OCI-LY7 (cell line): Measurements from ENCODE around the gene CCL13. TPM values are rescaled to one million over a fixed set of nuclear protein-coding genes. Genes with fewer than 3 reads are reported as not detected.

ENCODE experiments used
- BruUV-seq: library from RNA; stranded (reverse); fragments of 400-500 nt; replicated peaks from 2 replicates; lab custom pipeline; 2021; lab: Mats Ljungman, UMichigan
- CTCF ChIA-PET: fragments of 300-600 bp; sonication (Branson Sonifier 250); formaldehyde crosslinking; loops from one replicate; lab custom pipeline; 2022; ENCODE audit warnings: antibody characterized with exemption; ENCODE audit not compliant: unreplicated experiment; lab: Charles Lee
- POLR2A ChIA-PET: fragments of 300-600 bp; sonication (Branson Sonifier 250); formaldehyde crosslinking; loops from one replicate; lab custom pipeline; 2022; ENCODE audit warnings: antibody characterized with exemption; lab: Charles Lee
- DNase-seq: peaks from one replicate; pipeline ENCODE4 v3.0.0-alpha.2; 2015; ENCODE audit warnings: low spot score
- H2AFZ ChIP-seq: fragments of 200-600 bp; sonication (generic), shearing (Covaris generic); 2 replicates; pipeline ENCODE4 v1.6.1; 2014; ENCODE audit warnings: mild to moderate bottlenecking, antibody characterized with exemption, low read length, moderate library complexity
- H3K27ac ChIP-seq: fragments of 200-600 bp; sonication (generic); 2 replicates; pipeline ENCODE4 v1.5.1; 2014; ENCODE audit warnings: mixed run types, low read depth, mild to moderate bottlenecking, moderate library complexity, low read length, inconsistent platforms; ENCODE audit not compliant: poor library complexity, severe bottlenecking
- H3K36me3 ChIP-seq: fragments of 200-600 bp; sonication (generic); 2 replicates; pipeline ENCODE4 v1.6.1; 2014; ENCODE audit warnings: mild to moderate bottlenecking, antibody characterized with exemption, low read length, moderate library complexity, mixed read lengths; ENCODE audit not compliant: insufficient read depth
- H3K4me1 ChIP-seq: fragments of 200-600 bp; sonication (generic); 2 replicates; pipeline ENCODE4 v1.5.1; 2014; ENCODE audit warnings: mild to moderate bottlenecking, low read length; ENCODE audit not compliant: insufficient read depth, poor library complexity, severe bottlenecking
- H3K4me2 ChIP-seq: fragments of 200-600 bp; sonication (generic); 2 replicates; pipeline ENCODE4 v1.6.1; 2014; ENCODE audit warnings: mild to moderate bottlenecking, low read length
- H3K4me3 ChIP-seq: fragments of 200-600 bp; sonication (generic); 2 replicates; pipeline ENCODE4 v1.5.1; 2014; ENCODE audit warnings: mild to moderate bottlenecking, low read depth, low read length; ENCODE audit not compliant: poor library complexity, severe bottlenecking
- H3K79me2 ChIP-seq: fragments of 200-600 bp; sonication (generic); 2 replicates; pipeline ENCODE4 v1.6.1; 2016; ENCODE audit warnings: low read depth, mild to moderate bottlenecking, low read length, moderate library complexity, mixed read lengths; ENCODE audit not compliant: insufficient read depth
- H3K9me2 ChIP-seq: fragments of 200-600 bp; sonication (generic); 2 replicates; pipeline ENCODE4 v1.6.1; 2016; ENCODE audit warnings: mild to moderate bottlenecking, low read length, mixed read lengths; ENCODE audit not compliant: insufficient read depth
- H3K9me3 ChIP-seq: fragments of 200-600 bp; sonication (generic); 2 replicates; pipeline ENCODE4 v1.6.1; 2014; ENCODE audit warnings: mild to moderate bottlenecking, mixed run types, low read length, mixed read lengths
- H4K20me1 ChIP-seq: fragments of 200-600 bp; sonication (generic); 2 replicates; pipeline ENCODE4 v1.6.1; 2014; ENCODE audit warnings: mild to moderate bottlenecking, antibody characterized with exemption, low read length, moderate library complexity, mixed read lengths; ENCODE audit not compliant: insufficient read depth
- EZH2phosphoT487 ChIP-seq: fragments of 200-600 bp; sonication (generic); IDR thresholded peaks from 2 replicates; pipeline ENCODE4 v1.6.1; 2018; ENCODE audit warnings: low read depth, borderline replicate concordance, mild to moderate bottlenecking, mixed run types, antibody characterized with exemption, low read length, moderate library complexity, mixed read lengths
- intact Hi-C: fragments of 100-400 bp; cut with micrococcal nuclease; formaldehyde crosslinking; loops from one replicate; pipeline ENCODE4 v1.10.0; 2022; ENCODE audit not compliant: unreplicated experiment
- total RNA-seq, 2 experiments: library from RNA; depleted of rRNA in 1 of 2; stranded (reverse); fragments of >200 nt in 1 of 2; shearing (Covaris generic) in 1 of 2; gene quantifications; 2 replicates each; pipeline ENCODE4 v1.2.3, GENCODE V29; 2014 to 2022
- TF ChIP-seq, protein P1 (sequence below): fragments of 200-600 bp; sonication (generic); conservative IDR thresholded peaks from 2 replicates; pipeline ENCODE4 v1.5.1; 2014; ENCODE audit warnings: mild to moderate bottlenecking, antibody characterized with exemption, low read length, moderate library complexity, mixed read lengths

CCL13 gene
- total RNA-seq, 2 experiments from 2014 or later: not detected

DNA sequence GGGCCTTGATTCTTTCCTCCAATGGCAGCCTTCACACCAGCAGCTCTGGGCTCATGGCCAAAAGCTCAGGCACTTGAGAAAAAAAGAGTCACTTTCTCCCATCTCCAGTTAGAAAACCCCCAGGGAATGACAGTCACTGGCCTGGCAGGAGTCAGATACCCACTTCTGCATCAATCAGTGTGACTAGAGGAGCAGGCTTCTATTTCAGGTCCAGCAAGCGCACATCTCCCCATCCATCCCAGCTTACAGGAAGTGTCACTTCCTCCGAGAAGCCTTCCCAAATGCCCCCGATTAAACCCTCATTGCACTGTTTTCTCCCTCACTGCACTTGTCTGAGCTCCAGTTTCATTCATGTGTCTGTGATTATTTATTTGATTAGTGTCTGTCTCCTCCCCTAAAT lies 37.1 kb downstream of the CCL13 start:
- peak overlapping the region; percentile 46 for H3K4me2 ChIP-seq
- H3K4me3 ChIP-seq: no peak overlapping the region
- no peaks in the 10 kb centered on the region for H4K20me1 ChIP-seq
- no peaks in the 10 kb centered on the region for H3K9me2 ChIP-seq
- H3K4me1 ChIP-seq: peaks cover 91% of the 10 kb centered on the region
- CTCF ChIA-PET: interaction anchor here (1.8 kb wide), 1 partner anchor 32 kb away, joined by 7 read pairs; no protein-coding TSS in a partner anchor
- no TSS peak for BruUV-seq
- no peaks in the 10 kb centered on the region for H3K36me3 ChIP-seq
- H2AFZ ChIP-seq: peak overlapping the region; percentile 56; the same call in 1 of the 2 replicates
- H3K79me2 ChIP-seq: no peaks in the 10 kb centered on the region
- POLR2A ChIA-PET: interaction anchor here (0.7 to 1.8 kb wide), 3 partner anchors 10 to 75 kb away, joined by 3 to 9 read pairs (median 3); no protein-coding TSS in a partner anchor
- intact Hi-C loops: no loop called here
- H3K27ac ChIP-seq: no peak overlapping the region
- no peaks in the 10 kb centered on the region for H3K9me3 ChIP-seq
- no peak for TF ChIP-seq EZH2phosphoT487
- TF ChIP-seq, protein P1, sequence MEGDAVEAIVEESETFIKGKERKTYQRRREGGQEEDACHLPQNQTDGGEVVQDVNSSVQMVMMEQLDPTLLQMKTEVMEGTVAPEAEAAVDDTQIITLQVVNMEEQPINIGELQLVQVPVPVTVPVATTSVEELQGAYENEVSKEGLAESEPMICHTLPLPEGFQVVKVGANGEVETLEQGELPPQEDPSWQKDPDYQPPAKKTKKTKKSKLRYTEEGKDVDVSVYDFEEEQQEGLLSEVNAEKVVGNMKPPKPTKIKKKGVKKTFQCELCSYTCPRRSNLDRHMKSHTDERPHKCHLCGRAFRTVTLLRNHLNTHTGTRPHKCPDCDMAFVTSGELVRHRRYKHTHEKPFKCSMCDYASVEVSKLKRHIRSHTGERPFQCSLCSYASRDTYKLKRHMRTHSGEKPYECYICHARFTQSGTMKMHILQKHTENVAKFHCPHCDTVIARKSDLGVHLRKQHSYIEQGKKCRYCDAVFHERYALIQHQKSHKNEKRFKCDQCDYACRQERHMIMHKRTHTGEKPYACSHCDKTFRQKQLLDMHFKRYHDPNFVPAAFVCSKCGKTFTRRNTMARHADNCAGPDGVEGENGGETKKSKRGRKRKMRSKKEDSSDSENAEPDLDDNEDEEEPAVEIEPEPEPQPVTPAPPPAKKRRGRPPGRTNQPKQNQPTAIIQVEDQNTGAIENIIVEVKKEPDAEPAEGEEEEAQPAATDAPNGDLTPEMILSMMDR: no peak
- no peak for DNase-seq

DNA sequence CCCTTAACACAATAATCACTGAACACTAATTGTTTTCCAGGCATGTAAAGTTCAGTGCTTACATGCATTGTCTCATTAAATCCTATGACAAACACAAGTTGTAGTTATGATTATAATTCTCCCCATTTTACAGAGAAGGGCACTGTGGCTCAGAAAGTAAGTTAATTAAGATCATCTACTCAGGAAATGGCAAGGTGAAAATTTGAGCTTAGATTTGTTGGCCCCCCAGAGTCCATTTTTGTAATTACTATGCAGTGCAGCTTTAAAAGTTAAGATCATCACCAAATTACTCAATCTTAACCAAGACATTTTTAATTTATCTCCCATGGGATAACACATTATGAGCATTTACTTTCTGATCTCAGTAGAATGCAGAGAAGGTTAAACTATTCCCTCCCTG lies 41.0 kb downstream of the CCL13 start:
- no peak for TF ChIP-seq EZH2phosphoT487
- TF ChIP-seq, protein P1: peak; percentile 72
- Histone ChIP-seq H2AFZ (peak overlapping the region; percentile 85), H3K4me3 (no peak overlapping the region), H3K9me2 (no peaks in the 10 kb centered on the region), H3K9me3 (no peaks in the 10 kb centered on the region), H3K27ac (no peak overlapping the region), H4K20me1 (no peaks in the 10 kb centered on the region), H3K79me2 (no peaks in the 10 kb centered on the region), H3K4me2 (no peak overlapping the region), H3K36me3 (no peaks in the 10 kb centered on the region), H3K4me1 (peaks cover 72% of the 10 kb centered on the region)
- intact Hi-C loops: no loop called here
- DNase-seq: peak; percentile 53
- ChIA-PET POLR2A (interaction anchor here (0.6 to 1.8 kb wide), 5 partner anchors 9 to 29 kb away, joined by 3 to 7 read pairs (median 5); no protein-coding TSS in a partner anchor), CTCF (no interaction called here)
- BruUV-seq: no TSS peak

DNA sequence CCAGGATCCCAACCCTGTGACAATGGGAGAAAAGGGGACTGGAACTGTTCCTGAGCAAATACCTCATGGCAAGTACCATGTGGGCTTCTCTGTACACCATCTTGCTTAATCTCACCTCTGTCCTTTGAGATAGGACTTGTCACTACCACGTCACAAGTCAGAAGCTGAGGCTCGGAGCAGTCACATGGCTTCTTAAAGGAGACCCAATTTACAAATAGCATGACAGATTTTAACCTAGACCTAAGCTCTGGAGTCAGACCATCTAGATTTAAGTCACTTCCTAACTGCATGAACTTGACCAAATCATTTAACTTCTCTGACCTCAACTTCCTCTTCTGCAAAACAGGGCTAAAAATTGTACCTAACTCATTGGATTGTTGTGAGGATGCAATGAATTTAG lies 42.7 kb downstream of the CCL13 start:
- H3K9me3 ChIP-seq: no peaks in the 10 kb centered on the region
- no peaks in the 10 kb centered on the region for H3K36me3 ChIP-seq
- no peaks in the 10 kb centered on the region for H3K79me2 ChIP-seq
- peak overlapping the region; percentile 54 for H3K27ac ChIP-seq
- DNase-seq: peak; percentile 67
- H3K4me1 ChIP-seq: peaks cover 55% of the 10 kb centered on the region
- no TSS peak for BruUV-seq
- TF ChIP-seq, protein P1: no peak
- no peak for TF ChIP-seq EZH2phosphoT487
- H3K9me2 ChIP-seq: no peaks in the 10 kb centered on the region
- H3K4me3 ChIP-seq: peak overlapping the region; percentile 5
- H2AFZ ChIP-seq: peak overlapping the region; percentile 85
- ChIA-PET POLR2A (interaction anchor here (1.1 to 1.8 kb wide), 6 partner anchors 11 to 34 kb away, joined by 3 to 10 read pairs (median 4); no protein-coding TSS in a partner anchor), CTCF (interaction anchor here (0.7 to 2.3 kb wide), 4 partner anchors 9 to 37 kb away, joined by 3 to 7 read pairs (median 4); partner anchors contain the start of gene CCL1)
- intact Hi-C loops: no loop called here
- H3K4me2 ChIP-seq: peak overlapping the region; percentile 54
- H4K20me1 ChIP-seq: no peaks in the 10 kb centered on the region
